Right renal cortex interstitium (tissue), 3 donors: ENCODE data around the gene SGO2. TPM values are rescaled to one million over a fixed set of nuclear protein-coding genes. Genes with fewer than 3 reads are reported as not detected.
"Not testable (repeated sequence)": the region's sequence is repeated elsewhere in the genome, so short reads cannot be mapped to it uniquely, and the experiment has no call there.

Experiments
- DNase-seq, 3 donors: peaks; one replicate each; pipeline ENCODE4 v3.0.0-alpha.2; 2013; ENCODE audit warnings: low read depth in 3 of 3, low spot score in 2 of 3
- polyA plus RNA-seq, 3 donors: library from polyadenylated mRNA; unstranded; fragments of 120-200 nt; gene quantifications; one replicate each; pipeline ENCODE4 v1.2.1, GENCODE V29; 2013; ENCODE audit not compliant: insufficient read length in 3 of 3

The SGO2 gene
- polyA plus RNA-seq, 3 donors, result 14.1 to 15.8 (median 15.7) TPM

- no peak for DNase-seq
Measured at GRCh38 chr2:200592406-200593075, 66.5 kb downstream of the SGO2 start.

DNA sequence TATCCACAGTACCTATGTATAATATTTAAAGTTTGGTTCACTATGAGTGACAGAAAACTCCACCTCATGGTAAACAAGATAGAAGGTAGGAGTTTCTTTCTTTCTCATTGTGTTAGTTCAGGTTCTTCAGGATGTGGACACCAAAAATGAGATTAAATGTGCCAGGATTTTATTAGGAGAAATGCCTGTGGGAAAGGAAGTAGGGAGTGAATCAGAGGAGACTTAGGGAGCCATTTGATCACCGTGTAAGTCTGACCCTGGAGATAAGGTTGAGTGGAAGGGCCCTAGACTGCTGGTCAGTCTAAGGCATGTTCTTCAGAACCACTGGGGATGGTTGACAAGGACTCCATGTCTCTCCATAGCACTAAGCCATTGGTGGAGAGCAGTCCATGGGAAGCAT, 67.9 kb downstream of the SGO2 start:
- no peak for DNase-seq

DNA sequence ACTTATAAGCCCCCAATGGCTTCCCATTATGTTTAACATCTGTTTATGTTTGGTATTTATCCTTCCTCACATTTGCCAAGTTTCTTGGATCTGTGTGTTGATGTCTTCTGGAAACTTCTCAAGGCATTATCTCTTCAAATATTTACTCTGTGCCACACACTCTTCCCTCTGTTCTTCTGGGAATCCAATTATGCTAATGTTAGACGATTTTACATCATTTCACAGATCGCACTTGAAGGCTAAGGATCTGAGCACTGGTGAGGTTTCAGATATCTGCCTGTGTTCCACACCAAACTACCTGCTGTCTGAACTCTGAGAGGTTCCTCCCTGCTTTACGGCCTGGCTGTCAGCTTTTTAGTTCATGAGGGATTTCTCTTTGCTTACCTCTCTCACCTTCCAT, 69.9 kb downstream of the SGO2 start:
- no peak for DNase-seq

DNA sequence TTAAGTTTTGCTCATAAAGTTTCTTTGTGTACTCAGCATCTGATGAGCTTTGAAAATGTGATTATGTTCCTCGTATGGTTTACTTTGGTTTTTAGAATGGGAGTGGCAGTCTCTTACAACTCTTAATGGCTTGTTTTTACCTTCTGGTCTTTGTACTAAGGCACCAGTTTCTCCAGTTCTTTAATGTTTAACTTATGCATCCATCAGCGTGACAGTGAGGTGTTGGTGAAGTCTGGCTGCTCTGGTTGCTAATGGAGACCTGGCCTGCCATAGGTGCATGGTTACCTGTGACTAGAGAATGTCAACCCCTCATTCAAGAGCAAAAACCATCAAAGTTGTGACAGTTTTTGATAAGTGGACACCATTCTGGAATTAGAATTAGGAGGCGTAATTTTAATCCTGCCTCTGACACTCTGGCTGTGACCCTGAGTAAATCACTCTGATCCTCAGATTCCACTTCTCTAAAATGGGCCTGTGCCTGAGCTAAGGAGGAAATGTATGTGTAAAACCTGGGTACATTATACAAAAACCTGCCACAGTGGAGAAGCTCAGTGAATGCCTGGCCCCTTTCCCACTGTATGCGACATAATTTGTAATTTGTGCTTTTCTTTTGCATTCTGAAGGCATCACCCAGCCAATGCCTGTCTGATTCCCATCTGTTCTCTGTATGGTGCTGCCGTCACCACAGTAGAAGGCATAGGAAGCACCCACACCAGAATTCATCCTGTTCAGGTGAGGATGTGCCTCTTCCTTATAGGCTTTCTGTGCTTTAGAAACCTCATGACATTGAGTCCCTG, 71.0 kb downstream of the SGO2 start:
- no peak for DNase-seq

- DNase-seq, result no peak
Measured at GRCh38 chr2:200599206-200599605, 73.2 kb downstream of the SGO2 start.

DNA sequence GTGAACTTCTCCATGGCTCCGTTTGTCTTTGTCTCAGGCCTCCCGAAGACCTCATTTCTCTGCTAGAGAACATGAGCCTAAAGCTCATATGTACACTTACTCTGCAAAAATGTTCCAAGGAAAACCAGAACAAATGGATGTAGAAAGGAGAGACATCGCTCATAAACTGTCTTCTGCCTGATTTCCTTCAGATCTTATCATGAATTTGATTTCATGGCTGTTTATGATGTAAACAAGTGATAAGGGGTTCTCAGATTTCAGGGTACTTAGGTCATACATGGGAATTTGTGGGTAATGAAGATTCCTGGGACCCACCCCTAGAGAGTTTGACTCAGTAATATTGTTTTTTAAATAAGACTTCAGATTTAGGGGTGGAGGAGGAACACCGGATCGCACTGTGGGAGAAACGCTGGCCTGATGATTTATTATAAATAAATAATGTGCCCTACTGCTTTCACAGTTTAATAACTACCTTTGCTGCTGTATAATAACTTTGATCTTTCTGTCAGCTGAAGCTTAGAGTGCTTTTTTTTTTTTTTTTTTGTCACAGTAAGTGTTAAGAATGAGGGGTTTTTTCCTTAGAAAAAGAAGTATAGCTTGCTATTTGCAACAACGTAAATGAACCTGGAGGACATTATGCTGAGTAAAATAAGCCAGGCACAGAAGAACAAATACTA, 74.7 kb downstream of the SGO2 start:
- DNase-seq, result no peak

DNA sequence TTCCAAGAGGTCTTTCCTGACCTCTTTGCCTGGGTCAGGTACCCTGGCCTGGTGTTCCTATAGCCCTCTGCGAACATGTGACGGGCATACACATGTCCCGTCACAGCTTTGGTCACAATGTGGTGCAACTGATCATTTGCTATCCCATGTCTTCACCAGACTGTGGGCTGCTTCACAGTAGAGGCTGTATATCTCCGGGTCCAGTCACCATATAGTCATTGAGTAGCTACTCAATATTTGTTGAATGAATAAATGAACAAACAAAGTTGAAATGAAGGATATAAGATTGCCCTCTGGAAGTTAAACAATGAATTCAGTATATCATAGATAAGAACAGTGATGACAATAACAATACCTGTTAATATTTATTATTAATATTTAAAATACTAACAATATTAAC, 76.6 kb downstream of the SGO2 start:
- no peak for DNase-seq

GRCh38 chr2:200603972-200604371, 78.0 kb downstream of the SGO2 start:
- DNase-seq, result no peak

DNA sequence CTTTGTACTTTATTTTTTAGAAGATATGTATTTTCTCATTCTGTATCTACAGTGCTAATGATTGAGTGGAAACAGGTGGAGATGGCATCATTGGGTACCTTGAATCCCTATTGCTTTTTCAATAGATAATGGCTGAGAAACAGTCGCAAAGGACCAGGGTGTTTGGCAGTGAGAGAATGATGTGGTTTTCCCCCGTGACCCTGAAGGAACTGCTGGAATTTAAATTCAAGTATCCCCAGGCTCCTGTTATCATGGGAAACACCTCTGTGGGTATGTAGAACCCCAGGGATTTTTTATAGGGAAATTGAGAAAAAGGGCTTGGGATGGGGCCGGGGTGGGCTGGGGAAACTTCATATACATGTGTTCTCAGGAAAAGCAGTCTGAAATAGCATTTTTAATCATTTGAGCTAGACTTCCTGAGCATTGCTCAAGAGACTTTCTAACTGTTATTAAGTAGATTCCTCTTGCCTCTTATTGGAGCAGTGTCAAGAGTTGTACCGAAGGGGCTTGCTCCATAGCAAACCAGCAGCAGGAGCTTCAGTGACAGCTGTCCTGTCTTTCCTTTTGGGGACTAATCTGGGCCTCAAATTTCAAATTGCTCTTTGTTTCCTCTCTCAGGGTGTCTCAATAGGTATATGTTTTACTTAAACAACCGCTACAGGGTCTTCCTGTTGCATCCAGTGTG, 78.7 kb downstream of the SGO2 start:
- no peak for DNase-seq

GRCh38 chr2:200608341-200609027, 82.5 kb downstream of the SGO2 start:
- no peak for DNase-seq

DNA sequence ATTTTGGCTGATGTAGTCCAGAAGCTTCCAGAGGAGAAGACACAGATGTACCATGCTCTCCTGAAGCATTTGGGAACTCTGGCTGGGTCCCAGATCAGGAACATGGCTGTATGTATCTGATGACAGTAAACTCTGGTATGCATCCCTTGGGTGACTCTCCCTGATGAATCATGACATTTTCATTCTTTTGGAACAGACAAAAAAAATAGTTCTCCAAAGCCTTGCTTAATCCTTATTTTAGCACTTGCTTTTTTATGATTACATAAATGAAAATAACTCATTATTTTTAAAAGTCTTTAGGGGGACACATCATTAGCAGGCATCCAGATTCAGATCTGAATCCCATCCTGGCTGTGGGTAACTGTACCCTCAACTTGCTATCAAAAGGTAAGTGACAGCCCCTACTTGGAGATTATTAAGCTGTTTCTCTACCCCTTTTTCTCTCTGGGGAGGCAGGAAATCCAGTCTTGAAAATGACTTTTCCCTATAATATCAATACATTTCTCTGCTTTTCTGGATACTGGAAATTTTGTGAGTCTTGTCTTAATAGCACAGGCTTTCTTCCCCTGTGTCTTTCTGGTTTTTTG, 83.1 kb downstream of the SGO2 start:
- no peak for DNase-seq

DNA sequence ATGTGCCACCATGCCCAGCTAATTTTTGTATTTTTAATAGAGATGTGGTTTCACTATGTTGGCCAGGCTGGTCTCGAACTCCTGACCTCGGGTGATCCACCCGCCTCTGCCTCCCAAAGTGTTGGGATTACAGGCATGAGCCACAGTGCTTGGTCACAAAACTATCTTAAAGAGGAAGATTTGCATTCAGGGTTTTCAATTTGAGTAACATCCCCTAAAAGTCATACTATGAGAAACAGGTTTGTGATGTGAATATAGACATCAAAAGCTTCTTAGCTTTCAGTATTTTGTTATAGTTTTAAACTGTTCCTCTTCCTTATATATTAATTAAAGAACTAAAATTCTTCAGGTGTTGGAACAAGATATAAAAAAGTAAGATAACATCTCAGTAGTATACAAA, 84.2 kb downstream of the SGO2 start:
- DNase-seq, result not testable (repeated sequence)

GRCh38 chr2:200613692-200614091, 87.7 kb downstream of the SGO2 start:
- DNase-seq, result no peak

- no peak for DNase-seq
Measured at GRCh38 chr2:200614249-200614648, 88.2 kb downstream of the SGO2 start.

GRCh38 chr2:200615247-200615646, 89.2 kb downstream of the SGO2 start:
- DNase-seq, result no peak

DNA sequence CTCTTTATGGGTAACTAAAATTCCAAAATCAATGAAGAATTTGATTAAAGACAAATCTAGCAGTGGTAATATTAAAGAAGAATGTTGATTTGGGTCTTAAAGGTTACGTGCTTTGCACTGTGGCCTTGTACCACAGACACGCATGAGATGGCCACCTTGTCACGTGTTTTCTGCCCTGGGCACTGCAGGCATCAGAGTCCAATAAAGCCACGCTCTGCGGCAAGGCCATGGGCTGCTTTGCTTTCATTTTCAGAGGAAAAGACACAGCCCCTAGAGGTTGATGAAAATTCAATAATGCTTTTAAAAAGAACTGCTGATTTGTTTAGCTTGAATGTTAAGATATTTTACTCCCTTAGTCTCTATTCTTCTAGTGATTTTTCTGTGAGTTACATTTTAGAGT, 90.2 kb downstream of the SGO2 start:
- no peak for DNase-seq

- no peak for DNase-seq
Measured at GRCh38 chr2:200616656-200617055, 90.6 kb downstream of the SGO2 start.

DNA sequence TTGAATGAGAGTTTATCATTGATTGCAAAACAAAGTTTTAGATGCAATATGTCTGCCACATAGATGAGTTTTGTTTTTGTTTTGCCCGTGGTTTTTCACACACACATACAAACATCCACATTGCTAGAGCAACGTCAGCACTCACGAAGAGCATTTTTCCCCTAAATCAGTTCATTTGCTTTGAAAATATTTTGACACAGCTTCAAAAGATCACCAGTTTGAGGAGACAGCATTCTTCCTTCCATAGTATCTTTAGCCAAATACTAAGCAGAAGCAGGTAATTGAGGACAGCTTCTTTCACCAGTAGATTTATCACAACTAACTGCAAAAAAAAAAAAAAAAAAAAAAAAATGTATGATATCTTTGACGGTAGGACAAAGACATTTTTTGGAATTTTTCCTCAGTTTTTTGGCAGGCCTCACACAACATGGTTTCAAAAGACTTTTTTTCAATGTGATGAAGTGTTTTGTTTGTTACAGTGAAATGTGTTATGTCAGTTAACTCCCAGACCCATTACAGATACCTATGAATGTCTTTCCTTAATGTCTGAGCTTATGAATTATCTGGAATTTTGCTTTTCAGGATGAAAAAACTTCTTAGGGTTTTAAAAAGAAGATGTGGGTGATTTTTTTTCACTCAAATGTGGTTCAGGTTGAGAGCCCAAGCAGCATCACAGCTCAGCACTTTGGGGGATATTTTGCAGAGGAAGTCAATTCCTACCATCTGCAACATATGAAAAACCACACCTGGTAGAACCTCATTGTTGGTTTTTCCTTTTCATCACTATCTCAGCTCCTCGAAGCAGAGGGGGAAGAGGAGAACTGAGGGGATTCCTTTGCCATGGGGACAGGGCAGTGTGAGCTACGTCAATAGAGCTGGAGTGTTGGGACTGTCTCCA, 91.4 kb downstream of the SGO2 start:
- no peak for DNase-seq

- no peak for DNase-seq
Measured at GRCh38 chr2:200618054-200618419, 92.0 kb downstream of the SGO2 start.
